GM12874 (cell line): Measurements from ENCODE around the gene RAB3IL1.

ENCODE experiments used
- TF ChIP-seq, protein P1 (sequence below): IDR thresholded peaks from 2 replicates; pipeline ENCODE4 v1.5.1; 2011; ENCODE audit warnings: low read depth, mild to moderate bottlenecking, control low read depth, low read length, moderate library complexity; ENCODE audit not compliant: insufficient read depth

RAB3IL1 gene

DNA sequence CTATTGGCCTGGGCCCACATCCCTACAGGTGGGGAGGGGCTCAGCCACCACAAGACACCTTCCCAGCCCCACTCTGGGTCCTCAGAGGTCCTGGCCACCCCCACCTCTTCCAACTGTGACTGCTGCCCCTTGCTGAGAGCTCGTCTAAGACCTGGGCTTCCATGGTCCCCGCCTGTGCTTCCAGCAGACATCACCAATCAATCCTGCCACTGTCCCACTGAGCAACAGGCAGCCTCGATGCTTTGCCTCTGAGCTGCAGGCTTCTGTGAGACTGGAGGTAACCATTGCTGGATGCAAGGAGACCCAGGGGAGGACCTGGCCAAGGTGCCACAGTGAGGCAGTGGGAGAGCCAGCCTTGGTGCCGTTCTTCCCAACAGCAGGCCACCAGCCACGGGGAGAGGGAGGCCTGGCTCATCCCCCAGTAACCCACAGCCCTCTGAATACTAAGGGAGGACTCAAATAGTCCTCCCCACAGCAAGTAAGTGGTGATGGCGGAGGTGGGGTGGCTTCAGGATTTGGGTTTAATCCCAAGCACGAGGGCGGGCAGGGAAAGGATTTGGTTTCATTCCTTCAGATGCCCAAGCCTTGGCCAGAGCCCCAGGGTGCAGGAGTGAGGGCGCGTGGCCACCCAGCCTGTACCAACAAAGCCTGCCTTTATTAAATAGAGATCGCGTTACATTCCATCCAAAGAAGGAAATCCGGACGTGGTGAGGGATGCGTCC, 20.5 kb downstream of the RAB3IL1 start:
- TF ChIP-seq, protein P1, sequence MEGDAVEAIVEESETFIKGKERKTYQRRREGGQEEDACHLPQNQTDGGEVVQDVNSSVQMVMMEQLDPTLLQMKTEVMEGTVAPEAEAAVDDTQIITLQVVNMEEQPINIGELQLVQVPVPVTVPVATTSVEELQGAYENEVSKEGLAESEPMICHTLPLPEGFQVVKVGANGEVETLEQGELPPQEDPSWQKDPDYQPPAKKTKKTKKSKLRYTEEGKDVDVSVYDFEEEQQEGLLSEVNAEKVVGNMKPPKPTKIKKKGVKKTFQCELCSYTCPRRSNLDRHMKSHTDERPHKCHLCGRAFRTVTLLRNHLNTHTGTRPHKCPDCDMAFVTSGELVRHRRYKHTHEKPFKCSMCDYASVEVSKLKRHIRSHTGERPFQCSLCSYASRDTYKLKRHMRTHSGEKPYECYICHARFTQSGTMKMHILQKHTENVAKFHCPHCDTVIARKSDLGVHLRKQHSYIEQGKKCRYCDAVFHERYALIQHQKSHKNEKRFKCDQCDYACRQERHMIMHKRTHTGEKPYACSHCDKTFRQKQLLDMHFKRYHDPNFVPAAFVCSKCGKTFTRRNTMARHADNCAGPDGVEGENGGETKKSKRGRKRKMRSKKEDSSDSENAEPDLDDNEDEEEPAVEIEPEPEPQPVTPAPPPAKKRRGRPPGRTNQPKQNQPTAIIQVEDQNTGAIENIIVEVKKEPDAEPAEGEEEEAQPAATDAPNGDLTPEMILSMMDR: no peak

DNA sequence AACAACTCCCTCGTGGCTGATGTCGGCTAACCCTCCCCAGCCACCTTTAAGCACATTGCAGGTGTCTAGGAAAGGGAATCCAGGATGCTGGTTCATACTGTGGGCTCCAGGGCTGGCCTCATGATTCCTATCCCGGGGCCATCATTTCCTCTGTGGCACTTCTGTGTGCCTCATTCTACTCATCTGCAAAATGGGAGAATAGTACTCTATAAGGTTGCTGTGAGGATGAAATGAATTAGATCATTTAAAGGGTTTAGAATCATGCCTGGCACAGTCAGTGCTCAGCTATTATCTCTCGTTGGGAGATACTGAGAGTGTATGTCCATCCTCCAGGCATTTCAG, 21.7 kb downstream of the RAB3IL1 start:
- TF ChIP-seq, protein P1: no peak

DNA sequence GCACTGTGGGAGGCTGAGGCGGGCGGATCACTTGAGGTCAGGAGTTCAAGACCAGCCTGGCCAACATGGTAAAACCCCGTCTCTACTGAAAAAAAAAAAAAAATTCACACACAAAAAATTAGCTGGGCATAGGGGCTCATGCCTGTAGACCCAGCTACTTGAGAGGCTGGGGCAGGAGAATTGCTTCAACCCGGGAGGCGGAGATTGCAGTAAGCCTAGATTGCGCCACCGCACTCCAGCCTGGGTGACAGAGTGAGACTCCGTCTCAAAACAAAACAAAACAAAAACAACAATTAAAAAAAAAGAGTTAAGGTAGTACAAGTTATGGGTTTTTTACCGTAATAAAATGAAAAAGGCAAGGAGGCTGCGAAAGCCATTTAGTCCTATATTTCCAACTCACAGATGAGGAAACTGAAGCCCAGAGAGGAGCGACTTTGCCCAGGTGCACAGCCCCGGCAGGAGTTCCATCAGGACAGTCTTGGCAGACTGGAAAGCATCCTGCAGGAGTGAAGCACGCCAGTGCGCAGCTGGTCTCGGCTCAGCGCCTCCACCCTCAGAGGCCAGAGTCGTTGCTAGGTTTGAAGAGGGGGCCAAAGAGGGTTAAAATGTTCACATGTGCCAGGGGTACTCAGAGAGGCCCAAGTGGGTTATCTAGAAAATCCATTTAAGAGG, 22.2 kb downstream of the RAB3IL1 start:
- TF ChIP-seq, protein P1: no peak

DNA sequence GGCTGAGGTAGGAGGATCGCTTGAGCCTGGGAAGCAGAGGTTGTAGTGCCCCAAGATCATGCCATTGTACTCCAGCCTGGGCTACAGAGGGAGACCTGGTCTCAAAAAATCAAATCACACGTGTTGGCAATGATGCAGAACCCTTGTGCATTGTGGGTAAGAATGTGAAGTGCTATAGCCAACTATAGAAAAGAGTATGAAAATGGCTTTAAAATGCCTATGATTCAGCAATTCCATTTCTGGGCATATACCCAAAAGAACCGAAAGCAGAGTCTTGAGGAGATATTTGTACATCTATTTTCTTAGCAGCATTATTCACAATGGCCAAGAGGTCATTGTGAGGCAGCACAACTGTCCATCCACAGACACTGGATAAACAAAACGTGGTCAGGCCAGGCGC, 23.4 kb downstream of the RAB3IL1 start:
- TF ChIP-seq, protein P1: no peak

DNA sequence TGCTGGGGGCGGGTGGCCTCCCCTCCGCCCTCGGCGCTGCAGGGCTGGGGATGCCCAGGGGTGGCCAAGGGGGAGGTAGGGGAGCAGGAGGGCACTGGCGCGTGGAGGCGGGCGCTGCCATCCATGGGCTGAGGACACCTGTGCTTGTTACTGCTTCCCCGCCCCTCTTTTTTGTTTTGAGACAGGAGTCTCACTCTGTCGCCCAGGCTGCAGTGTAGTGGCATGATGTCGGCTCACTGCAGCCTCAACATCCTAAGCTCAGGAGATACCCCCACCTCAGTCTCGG, 25.3 kb downstream of the RAB3IL1 start:
- TF ChIP-seq, protein P1: no peak; the same call in 1 of the 2 replicates

DNA sequence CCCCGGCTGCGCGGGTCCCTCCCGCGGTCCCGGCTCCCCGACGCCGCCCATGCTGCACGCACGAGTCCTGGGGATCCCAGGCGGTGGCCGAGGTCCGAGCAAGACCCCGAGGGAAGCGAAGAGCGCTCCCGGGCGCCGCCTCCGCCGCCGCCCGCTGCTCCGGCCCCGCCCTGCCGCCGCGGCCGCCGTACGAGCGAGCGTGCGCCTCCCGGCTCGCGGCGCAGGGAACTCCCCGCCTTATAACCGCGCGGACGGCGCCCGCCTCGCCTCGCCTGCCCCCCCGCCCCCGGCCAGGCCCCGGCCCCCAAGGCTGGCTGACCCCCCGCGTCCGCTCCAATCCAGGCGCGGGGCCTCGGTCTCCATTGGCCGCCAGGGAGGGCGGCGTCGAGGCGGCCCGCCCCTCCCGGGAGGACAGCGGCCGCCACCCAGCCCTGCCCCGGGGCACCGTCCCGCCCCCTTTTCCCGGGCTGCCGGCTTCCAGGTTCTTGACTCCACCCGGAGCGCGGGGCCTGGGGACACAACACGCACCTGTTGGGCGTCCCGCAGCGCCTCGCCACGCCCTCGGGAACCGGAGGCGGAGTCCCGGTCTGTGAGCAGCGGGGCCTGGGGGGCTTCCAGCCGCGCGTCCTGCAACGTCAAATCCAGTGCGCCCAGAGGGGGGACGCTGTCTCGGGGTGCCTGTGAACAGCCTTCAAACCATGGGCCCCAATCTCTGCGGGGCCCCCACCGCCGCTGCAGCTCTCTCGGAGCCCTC, 25.9 kb downstream of the RAB3IL1 start, which contains the start of gene FADS3:
FADS3 (minus strand) TSS at position 215 of the 754 bp plus-strand sequence; CDS start at position 51, 164 bp downstream.
- TF ChIP-seq, protein P1: 0 out of 2 replicates have a peak, but pooled peaks have one; percentile 17

DNA sequence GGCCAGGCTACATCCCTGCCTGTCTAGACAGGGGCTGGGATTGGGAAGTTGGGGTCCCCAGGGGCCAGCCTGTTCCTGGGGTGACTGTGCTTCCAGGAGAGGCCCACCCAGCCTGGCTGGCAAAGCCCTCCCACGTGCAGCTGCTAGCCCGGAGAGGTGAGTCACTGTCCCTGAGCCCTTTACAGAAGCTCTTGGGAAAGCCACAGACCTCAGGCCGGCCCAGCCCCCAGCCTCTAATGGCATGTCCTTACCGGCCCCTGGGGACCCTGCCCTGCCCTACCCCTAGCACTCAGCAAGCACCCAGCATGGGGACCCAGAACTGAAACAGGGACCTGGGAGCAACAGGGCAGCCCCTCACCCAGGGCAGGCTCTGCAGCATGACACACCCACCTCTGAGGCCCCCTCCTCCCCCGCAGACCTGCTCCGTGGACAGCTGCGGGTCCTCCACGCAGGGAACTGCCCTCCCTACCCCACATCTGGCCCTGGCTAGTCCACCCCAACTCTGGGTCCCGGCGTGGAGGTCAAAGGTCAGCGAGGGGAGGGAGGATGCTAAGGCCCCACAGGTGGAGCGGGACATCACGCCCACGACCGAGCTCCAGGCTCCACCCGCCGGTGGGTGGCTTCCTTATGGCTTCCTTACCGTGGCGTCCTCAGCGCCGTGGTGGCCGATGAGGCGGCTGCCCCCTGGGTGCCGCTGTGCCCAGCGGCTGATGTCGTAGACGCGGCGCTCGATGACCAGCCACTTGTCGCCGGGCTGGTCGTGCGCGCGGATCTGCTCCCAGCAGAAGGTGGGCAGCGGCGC, 26.6 kb downstream of the RAB3IL1 start:
- TF ChIP-seq, protein P1: peak; percentile 22; the same call in 1 of the 2 replicates
